Fibroblast of the conjunctiva (primary cell): ENCODE data around the gene CPSF2.
"Not testable (repeated sequence)": the region's sequence is repeated elsewhere in the genome, so short reads cannot be mapped to it uniquely, and the experiment has no call there.

Source experiments
- DNase-seq: peaks from one replicate; pipeline ENCODE4 v3.0.0-alpha.2; 2010; ENCODE audit warnings: low read depth

Gene CPSF2

DNA sequence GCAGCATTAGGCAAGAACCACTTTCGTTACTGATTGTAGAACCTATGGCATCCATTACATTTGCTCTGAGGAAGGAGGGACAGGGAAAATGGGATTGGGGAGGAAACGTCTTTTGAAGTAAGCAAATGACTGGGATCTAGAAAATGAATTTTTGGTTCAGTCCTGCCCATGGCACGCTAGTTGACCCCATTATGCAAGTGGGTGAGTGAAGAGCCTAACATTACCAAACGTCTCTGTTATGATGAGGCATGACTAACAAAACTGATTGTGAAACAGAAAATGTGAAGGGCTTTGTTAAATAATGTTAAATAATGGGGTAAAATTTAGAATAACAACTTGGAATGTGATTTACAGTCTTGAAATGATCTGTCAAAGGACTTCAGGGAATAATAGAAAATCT, 38.9 kb downstream of the CPSF2 start:
- peak; percentile 53 for DNase-seq

- no peak for DNase-seq
Observed at GRCh38 chr14:92161521-92161920, 39.8 kb downstream of the CPSF2 start.

- DNase-seq: no peak
Observed at GRCh38 chr14:92164958-92165357, 43.2 kb downstream of the CPSF2 start.

DNA sequence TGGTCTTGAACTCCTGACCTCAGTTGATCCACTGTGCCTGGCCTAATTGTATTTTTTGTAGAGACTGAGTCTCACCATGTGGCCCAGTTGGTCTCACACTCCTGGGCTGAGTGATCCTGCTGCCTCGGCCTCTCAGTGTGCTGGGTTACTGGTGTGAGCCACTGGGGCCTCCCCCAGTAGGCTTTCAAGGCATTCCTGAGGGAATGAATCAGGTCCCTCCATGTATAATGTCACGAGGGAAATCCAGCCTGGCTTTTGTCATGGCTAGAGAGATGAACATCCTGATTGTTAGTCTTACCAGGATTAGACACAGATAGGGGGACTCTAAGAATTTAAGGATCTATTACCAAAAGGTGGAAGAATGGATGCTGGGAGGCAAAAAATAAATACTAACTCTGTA, 51.9 kb downstream of the CPSF2 start:
- DNase-seq: no peak

GRCh38 chr14:92175811-92176210, 54.0 kb downstream of the CPSF2 start:
- DNase-seq: no peak

- DNase-seq: no peak
Observed at GRCh38 chr14:92176476-92176875, 54.7 kb downstream of the CPSF2 start.

DNA sequence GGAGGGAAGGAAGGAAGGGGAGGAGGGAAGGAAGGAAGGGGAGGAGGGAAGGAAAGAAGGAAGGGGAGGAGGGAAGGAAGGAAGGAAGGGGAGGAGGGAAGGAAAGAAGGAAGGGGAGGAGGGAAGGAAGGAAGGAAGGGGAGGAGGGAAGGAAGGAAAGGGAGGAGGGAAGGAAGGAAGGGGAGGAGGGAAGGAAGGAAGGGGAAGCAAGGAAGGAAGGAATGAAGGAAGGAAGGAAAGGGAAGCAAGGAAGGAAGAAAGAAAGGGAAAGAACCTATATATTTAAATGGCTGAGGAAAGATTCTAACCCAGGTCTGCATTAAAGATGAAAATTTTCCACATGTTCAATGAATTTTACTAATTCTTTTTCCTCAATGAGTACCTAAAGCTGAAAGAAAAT, 57.4 kb downstream of the CPSF2 start:
- not testable (repeated sequence) for DNase-seq

DNA sequence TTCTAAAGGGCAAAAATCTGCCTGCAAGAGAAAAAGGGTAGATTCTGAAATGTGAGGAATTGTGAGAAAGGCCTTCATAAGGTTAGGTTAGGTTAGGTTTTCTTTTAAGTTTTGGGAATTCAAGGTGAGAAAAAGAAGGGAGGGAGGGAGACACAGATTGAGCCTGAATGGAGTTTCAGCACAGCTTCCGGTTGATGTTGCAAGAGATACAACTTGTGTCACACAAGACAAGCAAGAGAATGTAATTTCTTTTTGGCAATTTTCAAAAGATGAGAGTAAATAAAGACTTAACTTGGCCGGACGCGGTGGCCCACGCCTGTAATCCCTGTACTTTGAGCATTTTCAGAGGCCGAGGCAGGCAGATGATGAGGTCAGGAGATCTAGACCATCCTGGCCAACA, 63.8 kb downstream of the CPSF2 start:
- no peak for DNase-seq

DNA sequence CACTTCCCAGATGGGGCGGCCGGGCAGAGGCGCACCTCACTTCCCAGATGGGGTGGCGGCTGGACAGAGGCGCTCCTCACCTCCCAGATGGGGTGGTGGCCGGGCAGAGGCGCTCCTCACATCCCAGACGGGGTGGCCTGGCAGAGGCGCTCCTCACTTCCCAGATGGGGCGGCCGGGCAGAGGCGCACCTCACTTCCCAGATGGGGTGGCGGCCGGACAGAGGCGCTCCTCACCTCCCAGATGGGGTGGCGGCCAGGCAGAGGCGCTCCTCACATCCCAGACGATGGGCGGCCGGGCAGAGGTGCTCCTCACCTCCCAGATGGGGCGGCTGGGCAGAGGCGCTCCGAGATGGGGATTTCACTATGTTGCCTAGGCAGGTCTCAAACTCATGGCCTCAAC, 65.8 kb downstream of the CPSF2 start:
- DNase-seq: not testable (repeated sequence)

- no peak for DNase-seq
Observed at GRCh38 chr14:92190768-92191167, 69.0 kb downstream of the CPSF2 start.

DNA sequence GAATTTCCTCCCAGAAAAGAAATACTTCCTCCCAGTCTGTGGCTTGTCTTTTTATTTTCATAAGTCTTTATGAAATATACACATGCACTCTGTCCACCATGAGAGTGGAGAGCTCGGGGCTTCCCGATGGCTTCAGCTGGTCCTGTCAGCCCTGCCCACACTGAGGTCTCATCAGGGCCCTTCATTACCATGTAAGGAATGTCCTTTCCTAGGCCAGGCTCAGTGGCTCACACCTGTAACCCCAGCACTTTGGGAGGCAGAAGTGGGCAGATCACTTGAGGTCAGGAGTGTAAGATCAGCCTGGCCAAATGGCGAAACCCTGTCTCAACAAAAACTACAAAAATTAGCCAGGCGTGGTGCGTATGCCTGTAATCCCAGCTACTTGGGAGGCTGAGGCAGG, 77.0 kb downstream of the CPSF2 start:
- no peak for DNase-seq

GRCh38 chr14:92199763-92200162, 78.0 kb downstream of the CPSF2 start:
- DNase-seq: no peak

DNA sequence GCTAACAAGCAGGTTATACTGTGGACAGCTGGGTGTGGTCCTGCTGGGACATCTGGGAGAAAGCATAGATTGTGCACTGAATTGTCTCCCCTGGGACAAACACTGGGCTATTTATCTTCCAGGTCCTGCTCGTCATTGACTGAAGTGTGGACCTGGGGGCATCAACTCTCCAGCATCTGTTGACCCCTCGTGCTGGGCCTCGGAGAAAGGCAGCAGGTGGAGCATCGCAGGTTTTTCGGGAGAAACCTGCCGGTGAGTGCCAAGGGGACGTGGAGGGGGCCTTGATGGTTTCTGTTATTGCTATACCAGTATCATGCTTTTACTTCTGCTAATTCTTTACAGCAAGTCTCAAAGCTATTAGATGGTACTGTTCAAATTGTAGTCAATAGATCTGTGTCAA, 81.3 kb downstream of the CPSF2 start:
- DNase-seq: no peak

- DNase-seq: no peak
Observed at GRCh38 chr14:92204792-92205191, 83.0 kb downstream of the CPSF2 start.

- DNase-seq: no peak
Observed at GRCh38 chr14:92207012-92207927, 85.5 kb downstream of the CPSF2 start.

- DNase-seq: no peak
Observed at GRCh38 chr14:92207928-92208265, 86.1 kb downstream of the CPSF2 start.

DNA sequence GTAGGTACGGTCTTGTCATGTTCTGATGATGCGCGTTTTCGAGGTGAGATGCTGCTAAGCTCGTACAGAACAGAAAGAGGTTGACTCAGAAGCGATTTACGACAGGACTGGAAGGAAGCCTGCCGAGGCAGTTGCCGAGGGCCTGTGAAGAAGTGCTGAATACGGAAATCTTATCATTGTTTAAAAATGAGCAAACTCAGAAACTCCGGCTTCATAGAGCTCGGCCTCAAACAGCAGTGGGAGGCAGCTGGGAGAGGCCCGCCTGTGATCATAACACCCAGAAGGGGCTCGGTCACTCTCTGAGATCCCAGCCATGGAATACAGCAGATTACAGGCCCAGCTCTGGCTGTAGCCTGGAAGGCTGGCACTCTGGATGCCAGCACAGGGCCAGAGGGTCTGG, 87.4 kb downstream of the CPSF2 start:
- DNase-seq: no peak

DNA sequence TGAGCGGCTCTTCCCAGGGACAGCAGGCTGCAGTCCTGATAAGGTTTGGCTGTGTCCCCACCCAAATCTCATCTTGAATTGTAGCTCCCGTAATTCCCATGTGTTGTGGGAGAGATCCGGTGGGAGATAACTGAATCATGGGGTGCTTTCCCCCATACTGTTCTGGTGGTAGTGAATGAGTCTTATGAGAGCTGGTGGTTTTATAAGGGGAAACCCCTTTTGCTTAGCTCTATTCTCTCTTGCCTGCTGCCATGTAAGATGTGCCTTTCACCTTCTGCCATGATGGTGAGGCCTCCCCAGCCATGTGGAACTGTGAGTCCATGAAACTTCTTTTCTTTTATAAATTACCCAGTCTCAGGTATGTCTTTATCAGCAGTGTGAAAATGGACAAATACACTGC, 91.4 kb downstream of the CPSF2 start:
- DNase-seq: not testable (repeated sequence)

DNA sequence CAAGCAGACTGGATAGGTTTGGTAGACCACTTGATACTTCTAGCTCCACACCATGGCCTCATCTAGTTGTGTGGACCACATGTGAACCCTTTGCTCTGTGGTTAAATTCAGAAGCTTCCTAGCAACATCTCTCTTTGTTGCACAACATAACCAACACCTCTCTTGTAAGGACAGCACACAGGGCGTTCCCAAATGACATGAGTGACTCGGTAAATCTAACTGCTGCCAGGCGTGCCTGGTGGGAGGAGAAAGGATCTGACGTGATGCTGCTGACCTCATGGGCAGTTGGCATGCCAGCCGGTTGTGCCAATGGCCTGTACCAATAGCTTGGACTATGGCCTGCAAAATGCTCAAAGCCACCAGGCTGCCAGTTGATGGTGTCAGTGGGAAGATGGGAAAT, 93.8 kb downstream of the CPSF2 start:
- no peak for DNase-seq

GRCh38 chr14:92217936-92218335, 96.2 kb downstream of the CPSF2 start:
- DNase-seq: peak; percentile 12
